GM21367 (cell line): ENCODE results near the gene MBOAT1.
"Not testable (repeated sequence)": the region's sequence is repeated elsewhere in the genome, so short reads cannot be mapped to it uniquely, and the experiment has no call there.

Experiments used
- ATAC-seq: cut with Tn5 transposase; IDR thresholded peaks from one replicate; pipeline ENCODE4 v1.9.1; 2021; ENCODE audit not compliant: unreplicated experiment

Gene MBOAT1

GRCh38 chr6:20203561-20204511 lies 8.4 kb downstream of the MBOAT1 start:
- ATAC-seq, result no peak

GRCh38 chr6:20202699-20203302 lies 9.5 kb downstream of the MBOAT1 start:
- no peak for ATAC-seq

- no peak for ATAC-seq
Measured at GRCh38 chr6:20202324-20202658, 10.0 kb downstream of the MBOAT1 start.

GRCh38 chr6:20200761-20201630 lies 11.3 kb downstream of the MBOAT1 start:
- ATAC-seq, result no peak

- ATAC-seq, result no peak
Measured at GRCh38 chr6:20198775-20199174, 13.5 kb downstream of the MBOAT1 start.

- no peak for ATAC-seq
Measured at GRCh38 chr6:20198156-20198774, 14.0 kb downstream of the MBOAT1 start.

- ATAC-seq, result no peak
Measured at GRCh38 chr6:20197251-20197650, 15.0 kb downstream of the MBOAT1 start.

- no peak for ATAC-seq
Measured at GRCh38 chr6:20192625-20193024, 19.6 kb downstream of the MBOAT1 start.

- ATAC-seq, result no peak
Measured at GRCh38 chr6:20191992-20192391, 20.3 kb downstream of the MBOAT1 start.

- no peak for ATAC-seq
Measured at GRCh38 chr6:20188630-20189075, 23.6 kb downstream of the MBOAT1 start.

GRCh38 chr6:20186981-20187380 lies 25.3 kb downstream of the MBOAT1 start:
- ATAC-seq, result no peak

- ATAC-seq, result no peak
Measured at GRCh38 chr6:20183706-20184105, 28.6 kb downstream of the MBOAT1 start.

GRCh38 chr6:20182926-20183521 lies 29.2 kb downstream of the MBOAT1 start:
- no peak for ATAC-seq

GRCh38 chr6:20182069-20182468 lies 30.2 kb downstream of the MBOAT1 start:
- no peak for ATAC-seq

- ATAC-seq, result no peak
Measured at GRCh38 chr6:20180935-20181334, 31.3 kb downstream of the MBOAT1 start.

- ATAC-seq, result not testable (repeated sequence)
Measured at GRCh38 chr6:20179287-20180045, 32.8 kb downstream of the MBOAT1 start.

- ATAC-seq, result no peak
Measured at GRCh38 chr6:20178327-20178726, 33.9 kb downstream of the MBOAT1 start.

GRCh38 chr6:20175810-20176410 lies 36.4 kb downstream of the MBOAT1 start:
- no peak for ATAC-seq
